Measurements from ENCODE around the gene DPH6.

DNA sequence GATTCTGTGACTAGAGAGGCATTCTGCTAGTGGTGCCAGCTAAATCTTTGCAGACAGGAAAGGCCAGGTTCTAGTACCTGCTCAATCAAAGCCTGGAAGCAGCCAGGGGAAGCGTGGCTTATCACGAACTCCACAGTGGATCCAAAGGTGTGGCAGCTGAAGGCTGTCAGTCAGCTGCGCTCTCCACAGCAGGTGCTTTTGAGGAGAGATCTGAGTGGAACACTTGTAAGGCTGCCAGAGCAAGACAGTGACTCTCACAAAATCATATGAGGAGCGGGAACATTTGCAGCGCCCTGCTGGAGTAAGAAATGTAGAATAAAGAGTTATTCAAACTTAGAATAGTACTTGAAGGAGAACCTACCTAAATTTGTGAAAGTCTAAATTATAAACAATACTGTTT, 5.0 kb upstream of the DPH6 start:
- TF ChIP-seq, protein P1, sequence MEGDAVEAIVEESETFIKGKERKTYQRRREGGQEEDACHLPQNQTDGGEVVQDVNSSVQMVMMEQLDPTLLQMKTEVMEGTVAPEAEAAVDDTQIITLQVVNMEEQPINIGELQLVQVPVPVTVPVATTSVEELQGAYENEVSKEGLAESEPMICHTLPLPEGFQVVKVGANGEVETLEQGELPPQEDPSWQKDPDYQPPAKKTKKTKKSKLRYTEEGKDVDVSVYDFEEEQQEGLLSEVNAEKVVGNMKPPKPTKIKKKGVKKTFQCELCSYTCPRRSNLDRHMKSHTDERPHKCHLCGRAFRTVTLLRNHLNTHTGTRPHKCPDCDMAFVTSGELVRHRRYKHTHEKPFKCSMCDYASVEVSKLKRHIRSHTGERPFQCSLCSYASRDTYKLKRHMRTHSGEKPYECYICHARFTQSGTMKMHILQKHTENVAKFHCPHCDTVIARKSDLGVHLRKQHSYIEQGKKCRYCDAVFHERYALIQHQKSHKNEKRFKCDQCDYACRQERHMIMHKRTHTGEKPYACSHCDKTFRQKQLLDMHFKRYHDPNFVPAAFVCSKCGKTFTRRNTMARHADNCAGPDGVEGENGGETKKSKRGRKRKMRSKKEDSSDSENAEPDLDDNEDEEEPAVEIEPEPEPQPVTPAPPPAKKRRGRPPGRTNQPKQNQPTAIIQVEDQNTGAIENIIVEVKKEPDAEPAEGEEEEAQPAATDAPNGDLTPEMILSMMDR (conservative IDR thresholded peaks at IDR 0.05; ENCODE audit: low read depth, low read length), result no peak
- no peak for TF ChIP-seq EZH2 (IDR thresholded peaks at IDR 0.05; ENCODE audit: borderline replicate concordance, low read depth, low read length, poor library complexity, severe bottlenecking)

All from A673 (cell line).